GM19328 (cell line): ENCODE data around the gene PLEKHO2.

Experiments
- ATAC-seq: cut with Tn5 transposase; IDR thresholded peaks from one replicate; pipeline ENCODE4 v1.9.1; 2021; ENCODE audit warnings: mild to moderate bottlenecking, moderate library complexity; ENCODE audit not compliant: unreplicated experiment

PLEKHO2 gene

GRCh38 chr15:64825431-64826294 is 16.1 kb upstream of the PLEKHO2 start, which contains the start of gene PIF1:
PIF1 (minus strand) TSS chr15:64825647; CDS start chr15:64824335, 1,312 bp downstream.
- peak; percentile 71 for ATAC-seq

- ATAC-seq: no peak
Observed at GRCh38 chr15:64828985-64829384, 12.7 kb upstream of the PLEKHO2 start.

- no peak for ATAC-seq
Observed at GRCh38 chr15:64833690-64834089, 8.0 kb upstream of the PLEKHO2 start.

GRCh38 chr15:64836023-64836536 is 5.6 kb upstream of the PLEKHO2 start:
- ATAC-seq: no peak

DNA sequence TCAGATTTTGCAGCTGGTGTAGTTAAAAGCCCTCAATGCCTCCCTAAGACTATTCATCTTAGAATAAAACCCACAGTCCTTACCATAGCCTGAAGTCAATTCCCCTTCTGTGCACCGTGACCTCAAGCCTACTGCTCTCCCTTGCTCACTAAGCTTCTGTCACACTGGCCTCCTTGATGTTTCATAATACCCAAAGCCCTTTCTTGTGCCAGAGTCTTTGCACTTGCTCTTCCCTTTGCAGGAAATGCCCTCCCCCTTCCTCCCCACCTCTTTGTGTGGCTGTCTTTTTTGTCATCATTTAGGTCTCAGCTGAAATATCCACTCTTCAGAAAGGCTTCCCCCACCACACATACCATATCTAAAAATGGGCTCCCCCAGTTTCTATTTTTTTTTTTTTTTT is 4.2 kb upstream of the PLEKHO2 start:
- no peak for ATAC-seq

DNA sequence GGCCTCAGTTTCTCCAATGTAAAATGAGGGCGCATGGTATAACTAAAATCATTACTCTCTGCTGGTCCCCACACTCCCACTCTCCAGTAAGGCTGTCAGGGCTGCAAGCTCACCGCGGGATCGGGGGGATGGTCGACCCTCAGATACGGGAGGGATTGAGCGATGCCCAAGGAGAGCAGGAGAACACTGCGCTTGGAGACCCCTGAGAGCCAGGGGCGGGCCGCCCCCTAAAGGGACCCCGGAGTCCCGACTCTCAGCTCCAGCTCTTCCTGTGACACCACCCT is 713 bp upstream of the PLEKHO2 start:
- no peak for ATAC-seq

- no peak for ATAC-seq
Observed at GRCh38 chr15:64842096-64842939, 603 bp downstream of the PLEKHO2 start.

DNA sequence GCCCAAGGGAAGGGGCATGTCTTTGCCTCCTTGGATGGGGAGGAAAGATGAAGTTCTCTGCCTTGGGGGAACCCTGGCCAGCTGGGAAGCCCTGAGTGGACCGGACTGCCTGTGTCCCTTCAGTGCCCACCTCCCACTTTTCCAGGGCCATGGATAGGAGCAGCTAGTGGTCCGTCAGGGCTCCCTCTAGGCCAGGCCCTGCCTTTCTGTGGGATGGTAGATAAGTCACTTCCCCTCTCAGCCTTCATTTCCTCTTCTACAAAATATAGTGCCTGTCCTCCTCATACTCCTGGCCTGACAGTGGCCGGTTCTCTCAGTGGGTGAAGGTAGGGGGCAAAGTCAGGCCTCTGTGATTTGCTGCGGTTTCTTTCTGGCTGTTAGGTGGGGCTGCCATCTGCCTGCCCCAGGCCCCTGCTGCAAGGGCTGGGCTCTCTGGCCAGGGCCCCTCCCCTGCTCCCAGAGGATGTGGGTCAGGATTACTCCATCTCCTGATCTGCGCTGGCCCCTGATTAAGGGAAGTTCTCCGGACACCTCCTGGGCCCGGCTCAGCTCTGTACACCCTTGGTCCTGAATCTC is 1.4 kb downstream of the PLEKHO2 start:
- ATAC-seq: no peak

GRCh38 chr15:64843991-64844390 is 2.3 kb downstream of the PLEKHO2 start:
- ATAC-seq: no peak

- no peak for ATAC-seq
Observed at GRCh38 chr15:64844576-64845145, 2.9 kb downstream of the PLEKHO2 start.

- no peak for ATAC-seq
Observed at GRCh38 chr15:64845183-64845611, 3.5 kb downstream of the PLEKHO2 start.

- no peak for ATAC-seq
Observed at GRCh38 chr15:64845831-64846595, 4.3 kb downstream of the PLEKHO2 start.

- ATAC-seq: no peak
Observed at GRCh38 chr15:64847016-64847415, 5.3 kb downstream of the PLEKHO2 start.

DNA sequence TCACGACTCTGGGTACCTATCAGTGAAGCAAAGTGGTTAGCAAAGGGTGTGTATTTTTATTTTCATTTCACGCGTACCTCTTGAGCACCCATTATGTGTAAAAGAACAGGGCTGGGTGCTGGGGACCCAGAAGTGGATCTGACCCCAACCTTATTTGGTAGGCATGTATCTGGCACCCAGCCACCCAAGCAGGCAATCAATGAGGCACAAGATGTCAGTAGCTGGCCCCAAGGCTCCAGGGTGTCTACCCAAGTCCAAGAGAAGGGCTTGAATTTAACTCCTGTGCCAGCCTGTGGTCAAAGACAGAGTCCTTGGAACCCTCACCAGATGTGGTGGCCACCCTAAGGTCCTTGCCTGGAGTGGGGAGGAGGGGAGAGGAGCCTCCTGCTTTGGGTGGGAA is 5.7 kb downstream of the PLEKHO2 start:
- ATAC-seq: no peak

GRCh38 chr15:64847876-64848716 is 6.4 kb downstream of the PLEKHO2 start:
- ATAC-seq: no peak

- no peak for ATAC-seq
Observed at GRCh38 chr15:64850778-64851502, 9.2 kb downstream of the PLEKHO2 start.

DNA sequence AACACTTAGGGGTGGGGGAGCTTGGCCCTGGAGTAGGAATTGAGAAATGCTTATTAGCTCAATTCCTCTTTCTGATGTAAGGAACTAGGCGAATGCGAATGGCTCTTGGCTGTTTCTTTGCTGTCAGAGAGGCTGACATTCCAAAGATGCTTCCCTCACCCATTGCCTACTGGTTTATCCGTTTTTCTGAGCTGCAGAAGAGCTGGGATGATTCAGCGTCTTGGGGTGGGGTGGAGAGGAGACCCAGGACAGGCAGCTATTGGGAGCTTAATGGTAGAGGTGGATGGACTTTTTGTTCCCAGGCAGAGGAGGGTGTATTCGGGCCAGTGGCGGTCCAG is 9.8 kb downstream of the PLEKHO2 start:
- no peak for ATAC-seq

- no peak for ATAC-seq
Observed at GRCh38 chr15:64854041-64854440, 12.3 kb downstream of the PLEKHO2 start.

DNA sequence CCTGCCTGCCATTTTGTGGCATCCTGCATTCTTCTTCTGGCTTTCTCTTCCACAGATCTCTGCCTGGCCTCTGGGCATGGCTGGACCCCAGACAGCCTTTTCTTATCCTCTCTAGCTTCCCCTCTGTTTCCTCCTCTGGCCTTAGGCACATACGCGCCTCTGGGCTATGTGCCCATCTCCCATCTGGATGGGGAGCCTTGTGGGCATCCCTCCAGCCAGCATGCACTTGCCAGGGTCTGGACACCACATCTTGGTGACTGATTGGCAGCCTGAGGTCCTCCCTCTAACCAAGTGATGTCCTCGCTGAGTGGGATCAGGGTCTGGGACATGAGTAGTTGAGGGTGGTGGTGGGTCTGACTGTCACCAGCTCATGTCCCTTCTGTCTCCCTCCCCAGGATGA is 12.8 kb downstream of the PLEKHO2 start:
- ATAC-seq: no peak
